NT2/D1 (cell line): ENCODE results near the gene GALR3.

Experiments
- SUZ12 ChIP-seq: IDR thresholded peaks from 2 replicates; pipeline ENCODE4 v1.6.1; 2011; ENCODE audit not compliant: insufficient read length, insufficient read depth; ENCODE audit errors: extremely low read depth
- YY1 ChIP-seq: IDR thresholded peaks from 2 replicates; pipeline ENCODE4 v1.6.1; 2011; ENCODE audit not compliant: insufficient read length, insufficient read depth
- ZNF274 ChIP-seq: IDR thresholded peaks from 2 replicates; pipeline ENCODE4 v1.6.1; 2011; ENCODE audit warnings: mild to moderate bottlenecking, low read depth, low read length

DNA sequence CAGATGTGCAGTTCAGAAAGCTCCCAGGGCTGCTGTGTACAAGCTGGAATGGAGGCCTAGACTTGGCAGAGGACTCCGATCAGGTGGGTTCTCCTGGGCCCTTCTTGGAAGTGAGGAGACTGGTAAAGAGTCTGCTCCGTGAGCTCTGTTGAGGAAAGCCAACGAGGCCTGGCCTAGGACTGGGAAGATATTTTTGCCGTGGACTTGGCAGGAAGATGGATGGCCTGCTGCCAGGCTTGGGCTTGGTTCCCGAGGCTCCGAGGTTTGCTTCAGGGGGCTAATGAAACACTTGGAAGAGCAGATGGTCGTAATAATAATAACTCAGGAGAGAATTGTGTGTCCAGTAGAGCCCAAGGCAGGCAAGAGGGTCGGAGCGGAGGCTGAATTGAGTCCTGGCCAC is 3.9 kb downstream of the GALR3 start:
- TF ChIP-seq YY1 (no peak), ZNF274 (no peak), SUZ12 (no peak)
